HG02763 (cell line): ENCODE measurements around the gene ZFP64.
"Not testable (repeated sequence)": the region's sequence is repeated elsewhere in the genome, so short reads cannot be mapped to it uniquely, and the experiment has no call there.

Experiments
- ATAC-seq: cut with Tn5 transposase; IDR thresholded peaks from one replicate; pipeline ENCODE4 v1.9.1; 2021; ENCODE audit warnings: mild to moderate bottlenecking, moderate library complexity; ENCODE audit not compliant: unreplicated experiment

The ZFP64 gene

DNA sequence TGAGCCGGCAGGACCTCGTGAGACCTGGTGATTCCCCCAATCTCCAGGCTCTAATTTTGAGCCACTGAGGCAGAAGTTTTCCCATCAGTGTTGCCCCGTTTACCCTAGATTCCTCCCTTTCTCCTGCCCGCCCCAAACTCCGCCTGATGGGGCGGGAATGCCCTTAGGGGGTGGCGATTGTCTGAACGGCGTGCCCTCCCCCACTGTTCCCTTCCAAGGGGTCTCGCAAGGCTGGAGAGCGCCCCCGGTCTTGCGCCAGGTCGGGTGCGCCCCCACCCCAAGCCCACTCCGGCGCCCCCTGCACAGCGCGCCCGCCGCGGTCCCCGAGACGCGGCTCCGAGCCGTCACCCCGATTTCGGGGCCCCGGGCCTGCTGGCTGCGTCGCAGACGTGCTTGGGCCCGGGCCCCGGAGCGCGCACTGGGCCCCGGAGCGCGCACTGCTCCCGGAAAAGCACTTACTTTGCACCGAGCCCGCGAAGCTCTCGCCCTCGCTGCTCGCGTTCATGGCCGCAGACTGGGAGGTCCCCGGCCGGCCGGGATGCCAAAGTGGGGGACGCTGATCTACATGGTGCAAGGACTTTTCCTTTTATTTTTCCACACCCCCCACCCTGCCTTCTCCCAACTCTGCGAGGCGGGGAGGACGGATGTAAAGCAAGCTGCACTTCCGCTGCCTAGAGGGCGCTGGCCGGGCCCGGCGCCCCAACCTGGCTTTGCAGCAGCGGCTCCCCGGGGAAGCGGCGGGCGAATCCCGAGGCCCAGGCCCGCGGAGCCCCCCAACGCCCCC lies at the start of gene ZFP64:
ZFP64 (minus strand) TSS at position 648 of the 784 bp plus-strand sequence; CDS start at position 505, 143 bp downstream.
- peak; percentile 76 for ATAC-seq

GRCh38 chr20:52240802-52241201 lies 49.2 kb upstream of the ZFP64 start:
- no peak for ATAC-seq

DNA sequence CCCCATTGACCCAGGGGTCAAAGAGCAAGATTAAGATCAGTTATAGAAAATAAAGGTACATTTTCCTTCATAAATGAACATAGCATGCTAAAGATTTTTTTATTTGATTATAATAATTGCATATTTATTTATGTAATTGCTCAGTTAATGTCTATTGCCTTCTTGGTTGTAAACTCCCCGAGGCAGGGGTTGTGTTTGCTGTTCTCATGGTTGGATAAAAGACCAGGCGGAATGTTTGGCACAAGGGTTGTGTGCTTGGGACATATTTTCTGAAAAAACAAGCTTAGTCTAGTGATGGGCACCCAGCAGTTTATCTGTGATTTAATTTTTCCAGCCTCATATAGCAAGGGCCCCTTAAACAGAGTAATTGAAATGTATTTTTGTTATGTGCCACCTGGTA lies 47.5 kb upstream of the ZFP64 start:
- ATAC-seq = no peak

GRCh38 chr20:52236292-52236691 lies 44.7 kb upstream of the ZFP64 start:
- ATAC-seq = no peak

DNA sequence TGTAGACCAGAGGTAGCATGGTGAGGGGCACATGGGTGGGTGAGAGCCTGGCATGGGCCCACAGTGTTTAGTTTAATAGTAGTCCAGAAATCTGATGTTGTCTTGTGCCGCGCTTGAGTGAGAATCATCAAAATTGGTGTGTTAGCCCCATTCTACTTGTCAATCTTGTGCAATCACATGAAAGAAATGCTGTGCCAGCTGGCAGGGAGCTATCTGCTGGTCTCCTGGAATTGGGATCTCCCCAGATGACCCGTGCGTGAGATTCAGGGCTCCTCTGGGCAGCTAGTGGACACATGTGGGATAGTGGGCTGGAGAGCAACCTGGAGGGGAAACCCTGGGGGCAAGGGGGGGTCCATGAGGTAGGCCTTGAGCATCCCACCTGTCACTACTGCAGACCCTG lies 43.5 kb upstream of the ZFP64 start:
- no peak for ATAC-seq

DNA sequence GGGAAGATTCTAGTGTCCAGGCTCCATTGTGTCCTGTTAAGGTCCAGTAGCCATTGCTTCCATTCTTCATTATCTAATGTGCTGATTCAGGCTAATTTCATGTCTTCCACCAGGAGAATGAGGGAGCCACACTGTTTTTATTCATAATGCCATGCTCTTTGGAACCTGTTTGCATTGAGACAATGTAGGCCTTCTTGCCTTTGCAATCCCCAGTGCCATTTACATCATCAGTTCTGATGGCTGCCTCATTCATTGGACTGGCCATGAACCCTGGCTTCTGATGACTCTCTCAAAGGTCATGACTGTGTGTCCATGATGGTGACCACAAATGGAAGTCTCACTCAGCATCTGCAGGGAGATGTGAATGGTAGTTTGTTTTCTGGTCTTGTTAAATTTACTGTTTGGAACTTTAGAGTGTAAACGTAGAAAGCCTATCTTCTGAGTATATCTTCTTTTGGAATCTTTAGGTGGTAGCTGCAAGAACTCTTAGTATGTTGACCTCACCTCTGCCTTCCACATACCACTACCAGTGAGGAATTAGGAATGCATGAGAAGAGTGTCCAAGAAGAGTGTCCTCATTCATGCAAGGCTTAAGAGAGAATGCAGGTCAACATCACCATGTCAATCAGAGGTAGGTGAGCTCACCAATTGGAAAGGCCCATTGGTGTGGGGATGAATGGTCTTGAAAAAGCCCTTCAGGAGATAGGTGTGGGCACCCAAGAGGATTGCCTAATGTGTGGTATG lies 42.9 kb upstream of the ZFP64 start:
- ATAC-seq = no peak

DNA sequence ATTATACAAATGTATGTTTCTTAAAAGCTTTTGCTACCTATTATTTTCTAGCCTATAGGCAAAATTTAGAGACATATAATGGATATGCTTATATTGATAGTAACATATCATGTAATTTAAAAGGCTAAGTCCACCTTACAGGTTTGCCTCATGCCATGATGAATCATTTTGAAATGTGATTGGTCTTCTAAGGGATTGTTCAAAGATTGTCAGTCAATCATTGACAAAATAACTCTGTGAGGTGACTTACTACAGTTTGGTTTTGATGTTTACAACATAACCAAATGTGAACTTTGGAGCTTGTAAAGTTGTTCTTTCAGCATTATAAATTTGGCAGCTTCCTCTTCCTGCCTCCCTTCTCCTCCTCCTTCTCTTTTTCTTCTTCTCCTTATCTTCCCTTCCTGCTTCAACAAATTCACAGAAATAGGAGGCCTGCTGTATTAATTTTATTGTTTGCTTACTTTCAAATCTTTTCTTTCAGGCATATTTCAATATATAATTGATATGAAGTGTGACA lies 39.7 kb upstream of the ZFP64 start:
- no peak for ATAC-seq

DNA sequence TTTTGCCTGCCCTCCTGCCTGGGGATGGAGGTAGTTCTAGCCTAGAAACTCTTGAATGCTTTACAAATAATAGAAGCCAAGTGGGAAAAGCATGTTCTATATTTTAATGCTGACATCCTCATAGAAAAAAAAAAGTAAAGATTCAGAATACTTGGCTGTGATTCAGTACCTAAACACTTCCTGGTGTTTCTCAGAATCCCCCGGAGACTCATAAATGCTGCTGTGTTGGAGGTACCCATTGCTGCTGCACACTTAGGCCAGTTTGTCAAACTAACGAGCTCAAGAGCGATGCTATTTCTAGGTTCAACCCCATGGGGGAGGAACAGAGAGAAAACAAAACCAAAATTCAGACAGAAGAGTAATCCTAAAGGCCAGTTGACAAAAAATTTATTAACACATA lies 38.8 kb upstream of the ZFP64 start:
- ATAC-seq = no peak

GRCh38 chr20:52229346-52229745 lies 37.8 kb upstream of the ZFP64 start:
- ATAC-seq = not testable (repeated sequence)

GRCh38 chr20:52226370-52226769 lies 34.8 kb upstream of the ZFP64 start:
- no peak for ATAC-seq

DNA sequence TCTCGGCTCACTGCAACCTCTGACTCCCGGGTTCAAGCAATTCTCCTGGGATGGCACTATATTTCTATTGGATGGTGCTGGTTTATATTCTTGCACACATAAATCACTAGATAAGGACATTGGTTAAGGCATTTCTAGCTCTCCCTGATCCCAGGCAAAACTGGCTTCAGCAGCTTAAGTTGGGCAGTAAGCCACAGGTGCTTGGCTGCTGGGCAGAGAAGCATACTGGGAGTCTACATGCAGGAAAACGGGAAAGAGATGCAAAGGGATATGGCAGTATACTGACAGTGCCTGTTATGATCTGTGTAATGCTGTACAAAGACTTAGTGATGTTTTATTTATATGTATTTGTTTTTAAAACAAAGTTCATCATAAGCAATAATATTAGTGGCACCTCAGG lies 33.3 kb upstream of the ZFP64 start:
- no peak for ATAC-seq

- not testable (repeated sequence) for ATAC-seq
These were observed 29.8 kb upstream of the ZFP64 start for GRCh38 chr20:52221362-52221761.

GRCh38 chr20:52220891-52221290 lies 29.3 kb upstream of the ZFP64 start:
- not testable (repeated sequence) for ATAC-seq

DNA sequence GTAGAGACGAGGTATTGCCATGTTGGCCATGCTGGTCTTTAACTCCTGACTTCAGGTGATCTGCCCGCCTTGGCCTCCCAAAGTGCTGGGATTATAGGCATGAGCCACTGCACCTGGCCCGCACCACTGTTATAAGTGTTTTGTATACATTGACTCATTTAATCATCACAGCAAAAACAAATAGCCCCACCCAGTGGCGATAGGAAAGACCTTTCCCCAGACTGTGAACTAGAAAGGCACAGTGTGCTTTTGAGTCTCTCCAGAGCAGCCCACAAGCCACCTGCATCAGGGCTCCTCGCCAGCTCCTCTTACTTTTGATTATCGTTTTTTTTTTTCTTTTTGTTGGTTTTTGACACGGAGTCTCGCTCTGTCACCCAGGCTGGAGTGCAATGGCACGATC lies 27.9 kb upstream of the ZFP64 start:
- ATAC-seq = no peak

DNA sequence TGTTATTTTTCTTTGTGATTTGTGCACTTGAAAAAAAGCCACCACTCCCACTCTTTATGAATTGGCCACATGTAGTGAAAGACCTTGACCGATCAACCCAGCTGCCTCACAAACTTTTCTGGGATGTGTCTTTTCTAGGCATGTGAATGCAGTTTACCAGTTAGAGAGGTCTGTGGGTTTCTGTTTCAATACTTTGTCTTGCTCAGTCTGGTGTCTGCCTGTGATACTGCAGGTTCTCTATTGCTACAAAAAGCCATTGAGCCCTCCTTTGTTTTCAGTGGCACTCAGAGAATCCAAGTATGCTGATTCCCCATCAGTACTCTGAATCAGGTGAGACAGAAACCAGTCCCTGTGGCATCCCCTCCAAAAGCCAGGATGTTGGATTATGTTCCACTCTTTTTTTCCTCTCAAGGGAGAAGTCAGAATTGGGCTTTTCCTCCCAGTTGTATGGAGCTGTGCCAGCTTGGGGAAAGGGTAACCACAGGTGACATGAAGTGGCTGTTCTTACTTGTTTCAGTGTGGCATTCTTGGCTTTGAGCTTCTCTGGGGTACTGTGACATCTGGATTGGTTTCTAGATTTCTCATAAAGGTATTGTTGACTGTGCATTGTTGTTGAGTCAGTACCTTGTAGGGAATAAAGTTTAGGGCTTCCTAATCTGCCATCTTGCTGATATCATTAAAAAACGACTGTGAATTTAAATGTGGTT lies 26.3 kb upstream of the ZFP64 start:
- no peak for ATAC-seq

DNA sequence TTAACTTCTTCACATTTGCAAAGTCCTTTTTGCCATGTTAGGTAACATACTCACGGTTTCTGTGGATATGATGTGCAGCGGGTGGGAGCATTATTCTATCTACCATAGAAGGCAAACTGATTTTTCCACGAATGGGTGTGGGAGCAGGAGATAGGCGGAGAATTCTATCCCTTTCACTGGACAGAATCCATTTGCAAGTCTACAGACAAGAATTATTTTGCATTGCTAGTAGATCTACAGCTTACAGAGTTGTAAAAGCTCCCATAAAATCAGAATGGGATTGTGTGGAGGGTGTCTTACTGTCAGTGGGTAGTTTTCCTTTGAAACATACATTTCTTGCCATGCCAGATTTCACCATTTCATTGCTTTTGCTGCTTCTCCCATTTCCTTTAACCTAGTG lies 22.4 kb upstream of the ZFP64 start:
- ATAC-seq = no peak

GRCh38 chr20:52212943-52213342 lies 21.4 kb upstream of the ZFP64 start:
- no peak for ATAC-seq

- ATAC-seq = no peak
These were observed 18.7 kb upstream of the ZFP64 start for GRCh38 chr20:52210037-52210990.

GRCh38 chr20:52209154-52209571 lies 17.6 kb upstream of the ZFP64 start:
- no peak for ATAC-seq
